HUES48 (cell line): ENCODE data around the gene IRF5.

ENCODE experiments used
- H3K27ac ChIP-seq: one replicate; pipeline ENCODE4 v1.7.0; 2013; ENCODE audit warnings: low read depth, low read length, inconsistent platforms
- H3K27me3 ChIP-seq: 2 replicates; pipeline ENCODE4 v1.6.1; 2013; ENCODE audit warnings: mild to moderate bottlenecking, low read length; ENCODE audit not compliant: control insufficient read depth, insufficient read depth
- H3K36me3 ChIP-seq: 2 replicates; pipeline ENCODE4 v1.6.1; 2013; ENCODE audit warnings: low read length; ENCODE audit not compliant: control insufficient read depth, insufficient read depth
- H3K4me1 ChIP-seq: 2 replicates; pipeline ENCODE4 v1.6.1; 2013; ENCODE audit warnings: mild to moderate bottlenecking, low read length; ENCODE audit not compliant: control insufficient read depth, insufficient read depth
- H3K4me3 ChIP-seq: 2 replicates; pipeline ENCODE4 v1.5.1; 2013; ENCODE audit warnings: mild to moderate bottlenecking, low read depth, low read length
- H3K9ac ChIP-seq: 2 replicates; pipeline ENCODE4 v1.6.1; 2013; ENCODE audit warnings: mild to moderate bottlenecking, low read depth, low read length, moderate library complexity
- H3K9me3 ChIP-seq: 2 replicates; pipeline ENCODE4 v1.6.1; 2013; ENCODE audit warnings: low read length; ENCODE audit not compliant: control insufficient read depth, insufficient read depth

Gene IRF5

DNA sequence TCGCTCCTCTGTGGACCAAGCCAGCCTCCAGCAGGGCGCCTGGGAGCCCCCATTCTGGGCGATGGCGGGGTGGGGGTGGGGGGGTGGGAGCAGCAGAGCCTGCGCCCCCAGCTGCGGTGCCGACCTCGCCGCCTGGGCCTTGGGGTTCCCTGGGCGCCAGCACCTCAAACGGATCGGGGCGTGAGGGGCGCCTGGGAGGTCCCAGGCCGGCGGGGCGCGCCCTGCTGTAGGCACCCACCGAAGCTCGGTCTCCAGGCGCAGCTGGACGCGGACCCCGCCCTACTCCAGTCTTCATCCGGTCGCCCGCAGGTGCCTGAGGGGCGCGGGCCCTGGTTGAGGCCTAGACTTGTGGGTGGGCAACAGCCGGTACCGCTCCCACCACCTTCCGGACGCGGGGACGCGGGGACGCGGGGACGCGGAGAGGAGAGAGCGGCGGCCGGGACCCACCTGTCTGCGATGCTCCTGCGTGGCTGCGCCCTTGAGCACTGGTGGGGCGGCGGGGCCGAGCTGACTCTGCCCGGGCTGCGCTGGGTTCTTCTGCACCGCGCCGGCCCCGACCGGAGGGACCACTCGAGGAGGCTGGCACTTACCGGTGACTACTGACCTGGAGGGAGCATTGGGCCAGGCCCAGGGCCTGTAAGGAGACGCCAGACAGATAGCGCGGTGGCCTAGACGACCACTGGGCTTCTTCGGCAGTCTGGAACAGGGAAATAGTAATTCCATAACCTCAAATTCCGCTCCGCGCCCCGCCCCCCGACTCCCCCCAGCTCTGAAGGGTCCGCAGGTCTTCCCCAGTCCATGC lies 21.7 kb upstream of the IRF5 start:
- Histone ChIP-seq H3K9me3 (no peaks in the 10 kb centered on the region), H3K4me1 (peaks cover 20% of the 10 kb centered on the region), H3K27ac (no peak overlapping the region), H3K36me3 (no peaks in the 10 kb centered on the region), H3K4me3 (peak overlapping the region; percentile 61), H3K27me3 (peaks cover 58% of the 10 kb centered on the region), H3K9ac (no peak overlapping the region)

DNA sequence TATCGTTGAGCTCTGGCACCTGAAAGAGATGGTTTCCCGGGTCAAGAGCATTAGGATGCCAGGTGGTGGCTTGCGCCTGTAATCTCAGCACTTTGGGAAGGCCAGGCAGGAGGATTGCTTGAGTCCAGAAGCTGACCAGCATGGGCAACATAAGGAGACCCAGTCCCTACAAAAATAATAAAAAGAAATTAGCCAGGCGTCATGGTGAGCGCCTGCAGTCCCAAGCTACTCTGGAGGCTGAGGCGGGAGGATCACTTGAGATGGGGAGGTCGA lies 21.1 kb upstream of the IRF5 start:
- H3K9ac ChIP-seq, result no peak overlapping the region
- H3K9me3 ChIP-seq, result no peaks in the 10 kb centered on the region
- H3K27ac ChIP-seq, result no peak overlapping the region
- H3K4me1 ChIP-seq, result peaks cover 18% of the 10 kb centered on the region
- H3K4me3 ChIP-seq, result no peak overlapping the region
- peaks cover 55% of the 10 kb centered on the region for H3K27me3 ChIP-seq
- no peaks in the 10 kb centered on the region for H3K36me3 ChIP-seq

DNA sequence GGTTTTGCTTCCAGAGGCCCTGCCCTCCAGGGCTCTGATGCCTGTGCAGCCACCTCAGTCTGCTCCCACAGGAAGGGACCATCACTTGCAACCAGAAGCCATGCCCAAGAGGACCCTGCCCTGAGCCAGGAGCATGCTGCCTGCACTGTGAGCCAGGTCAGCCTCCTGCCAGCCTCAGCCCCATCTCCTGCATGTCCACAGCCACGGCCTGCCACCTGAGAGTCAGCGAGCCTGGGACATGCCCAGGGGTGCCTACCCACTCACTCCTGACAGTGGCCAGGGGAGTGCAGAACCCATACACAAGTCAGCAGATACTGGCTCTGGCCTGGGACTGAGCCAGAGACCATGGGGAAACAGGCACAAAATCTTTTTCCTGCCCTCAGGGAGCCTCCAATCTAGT lies 20.6 kb upstream of the IRF5 start:
- no peaks in the 10 kb centered on the region for H3K9me3 ChIP-seq
- no peak overlapping the region for H3K9ac ChIP-seq
- no peak overlapping the region for H3K4me3 ChIP-seq
- no peaks in the 10 kb centered on the region for H3K36me3 ChIP-seq
- H3K27me3 ChIP-seq, result peaks cover 50% of the 10 kb centered on the region
- H3K4me1 ChIP-seq, result peaks cover 12% of the 10 kb centered on the region
- no peak overlapping the region for H3K27ac ChIP-seq

DNA sequence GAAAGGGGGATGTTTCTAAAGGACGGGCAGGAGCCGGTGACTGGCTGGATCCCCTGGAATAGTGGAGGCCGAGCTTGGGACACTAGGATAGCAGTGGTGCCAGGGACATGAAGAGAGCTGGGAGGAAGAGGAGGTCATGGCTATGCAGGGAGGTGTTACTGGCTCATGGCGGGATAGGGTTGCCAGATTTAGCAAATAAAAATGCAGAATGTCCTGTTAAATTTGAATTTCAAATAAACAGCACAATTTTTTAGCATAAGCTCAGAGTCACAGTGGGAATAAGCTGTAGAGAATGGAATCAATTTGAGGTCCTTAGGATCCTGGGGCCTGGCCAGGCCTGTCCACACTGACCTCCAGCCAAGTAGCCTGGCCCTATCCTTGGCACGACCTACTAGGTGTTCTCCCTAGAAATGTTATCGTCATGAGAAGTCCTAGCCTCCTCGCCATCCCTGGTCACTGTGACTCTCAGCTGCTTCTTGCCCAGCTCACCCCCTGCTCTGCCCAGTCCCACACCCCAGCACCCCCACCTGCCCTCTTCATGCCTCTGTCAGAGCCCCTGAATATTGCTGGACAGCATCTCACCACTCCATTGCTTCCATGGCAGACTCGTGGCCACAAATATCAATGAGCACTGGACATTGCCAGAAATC lies 19.6 kb upstream of the IRF5 start:
- Histone ChIP-seq H3K4me1 (peaks cover 12% of the 10 kb centered on the region), H3K36me3 (no peaks in the 10 kb centered on the region), H3K9ac (no peak overlapping the region), H3K9me3 (no peaks in the 10 kb centered on the region), H3K27me3 (peaks cover 47% of the 10 kb centered on the region), H3K4me3 (no peak overlapping the region), H3K27ac (no peak overlapping the region)

DNA sequence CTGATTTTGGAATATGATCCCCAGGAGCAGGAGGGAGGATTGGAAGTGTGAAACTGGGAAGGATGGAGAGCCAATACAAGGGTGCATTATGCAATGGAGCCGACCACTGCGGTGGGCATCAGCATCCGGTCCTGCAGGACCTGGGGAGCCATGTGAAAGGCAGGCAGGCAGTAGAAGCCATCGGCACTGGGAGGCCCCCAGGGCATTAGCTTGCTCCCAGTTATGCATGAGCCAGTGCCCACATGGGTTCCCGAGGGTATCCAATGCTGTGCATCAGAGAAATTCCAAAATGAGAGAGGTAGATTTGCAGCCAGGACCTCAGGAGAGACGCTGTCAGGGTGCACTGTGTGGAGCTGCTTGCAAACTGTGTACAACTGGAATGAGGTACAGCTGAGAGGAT lies 18.5 kb upstream of the IRF5 start:
- Histone ChIP-seq H3K9me3 (no peaks in the 10 kb centered on the region), H3K4me3 (no peak overlapping the region), H3K27me3 (peaks cover 42% of the 10 kb centered on the region)

DNA sequence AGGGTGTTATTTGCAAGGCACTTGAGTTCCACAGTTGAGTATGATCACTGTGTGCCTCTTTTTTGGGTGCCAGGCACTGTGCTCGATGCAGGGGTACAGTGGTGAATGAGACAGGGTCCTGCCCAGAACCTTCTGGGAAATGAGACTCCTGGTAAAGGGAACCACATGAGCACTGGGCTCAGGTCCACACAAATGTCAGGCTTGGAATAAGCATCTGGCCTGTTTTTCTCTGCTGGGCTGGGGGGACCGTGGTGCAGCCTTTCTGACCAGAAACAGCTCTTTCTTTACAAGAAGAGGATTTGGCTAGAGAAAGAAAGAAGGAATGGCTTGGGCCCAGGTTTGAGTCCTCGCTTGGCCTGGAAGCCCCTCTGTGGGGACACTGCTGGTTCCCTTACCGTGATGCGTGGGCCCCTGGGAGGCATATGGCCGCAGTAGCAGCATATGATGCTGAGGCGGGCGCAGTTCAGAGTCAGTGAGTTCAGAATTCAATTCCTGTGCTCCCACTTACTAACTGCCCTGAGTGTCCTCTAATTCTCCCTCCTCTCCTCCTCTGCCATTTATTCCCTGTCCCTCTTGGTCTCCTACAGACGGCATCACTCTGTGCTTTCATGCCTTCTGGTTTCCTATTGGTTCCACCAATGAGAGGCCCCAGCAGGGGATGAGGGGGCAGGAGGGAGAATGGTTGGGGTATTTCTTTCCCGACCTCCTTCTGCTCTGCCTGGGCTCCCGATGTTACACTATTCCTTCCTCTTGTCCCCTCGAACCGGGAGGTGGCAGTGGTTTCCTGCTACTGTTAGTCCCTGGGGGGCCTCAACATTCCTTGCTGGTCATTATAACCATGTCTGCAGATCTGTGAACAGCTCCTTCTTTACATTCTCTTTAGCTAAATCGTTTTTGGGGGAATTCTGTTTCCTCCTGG lies 17.6 kb upstream of the IRF5 start:
- no peaks in the 10 kb centered on the region for H3K36me3 ChIP-seq
- no peaks in the 10 kb centered on the region for H3K9me3 ChIP-seq
- H3K27me3 ChIP-seq, result peaks cover 34% of the 10 kb centered on the region
- no peak overlapping the region for H3K27ac ChIP-seq
- no peak overlapping the region for H3K9ac ChIP-seq
- peaks cover 7% of the 10 kb centered on the region for H3K4me1 ChIP-seq
- H3K4me3 ChIP-seq, result no peak overlapping the region

More for the DNA sequence above, 18.5 kb upstream of the IRF5 start:
- Histone ChIP-seq H3K36me3 (no peaks in the 10 kb centered on the region), H3K9ac (no peak overlapping the region), H3K27ac (no peak overlapping the region), H3K4me1 (peaks cover 12% of the 10 kb centered on the region)

DNA sequence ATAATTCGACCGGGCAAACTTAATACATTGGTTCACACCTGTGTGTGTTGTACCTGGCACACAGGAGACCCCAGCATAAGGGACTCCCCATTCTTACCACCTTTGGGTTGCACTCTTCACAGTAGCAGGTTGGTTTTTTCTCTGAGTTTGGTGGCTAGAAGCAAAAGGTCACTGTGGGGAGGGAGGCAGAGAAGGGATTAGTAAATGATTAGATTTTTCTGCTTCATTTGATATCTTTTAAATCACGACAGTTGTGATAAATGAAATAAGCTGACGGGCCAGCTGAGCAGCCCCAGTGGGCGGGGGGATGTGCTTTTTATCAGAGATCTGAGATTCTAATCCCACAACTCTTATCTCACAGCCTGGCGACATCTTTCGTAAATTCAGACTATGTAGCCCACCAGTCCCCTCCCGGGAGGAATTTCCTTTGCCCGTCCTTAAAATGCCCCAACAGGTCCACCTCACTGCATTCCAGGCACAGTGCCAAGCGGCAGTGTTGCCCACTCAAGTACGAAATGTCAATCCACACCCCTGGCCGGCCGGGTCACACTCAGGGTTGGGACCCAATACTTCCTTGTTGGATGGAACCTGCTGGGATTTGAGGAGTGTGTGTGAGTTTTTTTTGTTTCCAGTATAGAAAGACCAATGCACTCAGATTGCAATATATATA lies 16.7 kb upstream of the IRF5 start:
- H3K9ac ChIP-seq, result no peak overlapping the region
- no peaks in the 10 kb centered on the region for H3K36me3 ChIP-seq
- H3K4me3 ChIP-seq, result no peak overlapping the region
- H3K9me3 ChIP-seq, result no peaks in the 10 kb centered on the region
- H3K27me3 ChIP-seq, result peaks cover 25% of the 10 kb centered on the region
- H3K27ac ChIP-seq, result no peak overlapping the region
- peaks cover 7% of the 10 kb centered on the region for H3K4me1 ChIP-seq

DNA sequence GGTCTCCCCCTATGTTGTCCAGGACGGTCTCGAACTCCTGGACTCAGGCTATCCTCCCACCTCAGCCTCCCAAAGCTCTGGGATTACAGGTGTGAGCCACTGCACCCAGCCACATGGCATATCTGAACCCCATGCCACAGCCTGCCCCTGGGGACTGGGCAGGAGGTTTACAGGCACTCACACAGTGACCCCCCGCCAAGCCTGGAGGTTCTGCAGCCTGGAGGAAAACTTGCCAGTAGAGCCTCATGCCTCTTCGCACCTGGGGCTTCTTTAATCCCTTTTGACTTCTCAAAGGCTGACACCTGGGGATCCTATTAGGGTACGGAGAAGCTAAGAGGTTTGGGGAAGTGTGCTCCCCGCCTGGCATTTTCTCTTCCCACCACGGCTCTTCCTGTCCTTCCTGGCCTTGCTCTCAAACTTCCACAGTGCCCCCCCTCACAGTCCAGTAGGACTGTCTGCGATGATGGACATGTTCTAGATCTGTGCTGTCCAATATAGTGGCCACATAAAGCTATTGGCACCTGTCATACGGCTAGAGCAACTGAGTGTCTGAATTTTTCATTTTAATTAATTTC lies 15.8 kb upstream of the IRF5 start:
- Histone ChIP-seq H3K36me3 (no peaks in the 10 kb centered on the region), H3K4me1 (peaks cover 7% of the 10 kb centered on the region), H3K27me3 (peaks cover 16% of the 10 kb centered on the region), H3K9ac (no peak overlapping the region), H3K9me3 (no peaks in the 10 kb centered on the region), H3K27ac (no peak overlapping the region), H3K4me3 (no peak overlapping the region)

DNA sequence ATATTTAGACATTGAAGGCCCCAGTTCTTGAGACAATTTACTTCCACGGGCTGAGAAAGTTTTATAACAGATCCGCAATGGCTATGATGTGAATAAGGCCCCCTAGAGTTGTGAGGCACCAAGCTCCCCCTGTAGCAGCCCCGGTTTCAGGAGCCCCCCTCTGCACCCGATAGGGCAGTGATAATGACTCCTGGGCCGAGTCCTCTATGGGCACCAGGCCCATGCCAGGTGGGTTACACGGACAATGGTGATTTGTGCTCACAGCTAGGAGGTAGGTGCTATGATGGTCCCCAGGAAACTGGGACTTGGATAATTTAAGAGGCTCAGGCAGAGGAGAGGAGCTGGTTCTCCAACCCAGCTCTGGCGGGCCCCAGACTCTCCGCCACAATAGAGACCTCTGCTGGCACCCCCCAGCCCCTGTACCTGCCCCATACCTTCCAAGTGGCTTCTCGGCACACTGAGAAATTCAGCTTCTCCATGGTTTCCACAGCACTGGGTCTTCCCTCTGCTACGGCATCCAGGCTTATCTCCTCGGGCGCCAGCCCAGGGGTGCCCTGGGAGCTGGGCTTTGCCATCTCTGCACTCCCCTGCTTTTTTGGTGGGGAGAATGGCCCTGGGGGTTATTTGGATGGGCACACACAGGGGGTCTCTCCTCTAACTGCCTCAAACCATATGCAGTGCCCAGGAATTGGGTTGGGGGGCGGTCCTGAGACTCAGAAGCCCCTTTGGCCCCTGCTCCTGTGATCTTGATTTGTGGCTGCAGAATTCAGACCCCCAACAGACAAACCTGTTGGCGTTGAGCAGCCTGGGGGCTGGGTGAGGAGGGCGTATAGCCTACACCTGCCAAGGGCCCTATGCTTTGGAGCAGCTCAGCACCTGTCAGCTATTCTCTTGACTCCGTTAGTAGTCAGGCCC lies 15.0 kb upstream of the IRF5 start:
- no peak overlapping the region for H3K27ac ChIP-seq
- H3K9ac ChIP-seq, result no peak overlapping the region
- no peak overlapping the region for H3K4me3 ChIP-seq
- no peaks in the 10 kb centered on the region for H3K9me3 ChIP-seq
- H3K4me1 ChIP-seq, result peaks cover 7% of the 10 kb centered on the region
- no peaks in the 10 kb centered on the region for H3K36me3 ChIP-seq
- peaks cover 12% of the 10 kb centered on the region; the same call in 1 of the 2 replicates for H3K27me3 ChIP-seq

DNA sequence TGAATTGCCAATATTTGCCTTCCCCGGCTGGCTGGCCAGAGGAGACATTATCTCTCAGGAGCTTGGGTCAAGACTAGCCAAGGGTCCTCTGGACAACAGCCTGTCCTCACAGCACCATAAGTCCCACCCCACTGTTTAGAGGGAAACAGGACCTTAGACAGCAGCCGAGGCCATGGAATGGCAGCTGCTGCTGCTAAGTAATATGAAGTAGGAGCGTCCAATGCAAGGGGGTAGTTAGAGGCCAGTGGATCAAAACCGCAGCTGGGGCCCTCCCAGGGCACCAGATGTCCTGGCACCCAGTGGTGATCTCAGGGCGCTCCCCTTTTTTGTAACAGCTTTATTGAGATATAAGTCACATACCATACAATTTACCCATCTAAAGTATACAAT lies 14.3 kb upstream of the IRF5 start:
- H3K4me3 ChIP-seq, result no peak overlapping the region
- H3K27me3 ChIP-seq, result peaks cover 10% of the 10 kb centered on the region; the same call in 1 of the 2 replicates
- H3K27ac ChIP-seq, result no peak overlapping the region
- H3K9me3 ChIP-seq, result no peaks in the 10 kb centered on the region
- no peaks in the 10 kb centered on the region for H3K36me3 ChIP-seq
- peaks cover 7% of the 10 kb centered on the region for H3K4me1 ChIP-seq
- no peak overlapping the region for H3K9ac ChIP-seq
